HUES48 (cell line): ENCODE results near the gene PROX2.

Experiments
- H3K27ac ChIP-seq: one replicate; pipeline ENCODE4 v1.7.0; 2013; ENCODE audit warnings: low read depth, low read length, inconsistent platforms
- H3K27me3 ChIP-seq: 2 replicates; pipeline ENCODE4 v1.6.1; 2013; ENCODE audit warnings: mild to moderate bottlenecking, low read length; ENCODE audit not compliant: control insufficient read depth, insufficient read depth
- H3K36me3 ChIP-seq: 2 replicates; pipeline ENCODE4 v1.6.1; 2013; ENCODE audit warnings: low read length; ENCODE audit not compliant: control insufficient read depth, insufficient read depth
- H3K4me1 ChIP-seq: 2 replicates; pipeline ENCODE4 v1.6.1; 2013; ENCODE audit warnings: mild to moderate bottlenecking, low read length; ENCODE audit not compliant: control insufficient read depth, insufficient read depth
- H3K4me3 ChIP-seq: 2 replicates; pipeline ENCODE4 v1.5.1; 2013; ENCODE audit warnings: mild to moderate bottlenecking, low read depth, low read length
- H3K9ac ChIP-seq: 2 replicates; pipeline ENCODE4 v1.6.1; 2013; ENCODE audit warnings: mild to moderate bottlenecking, low read depth, low read length, moderate library complexity
- H3K9me3 ChIP-seq: 2 replicates; pipeline ENCODE4 v1.6.1; 2013; ENCODE audit warnings: low read length; ENCODE audit not compliant: control insufficient read depth, insufficient read depth

The PROX2 gene

GRCh38 chr14:74875204-74875603, 741 bp downstream of the PROX2 start:
- H3K27me3 ChIP-seq: no peaks in the 10 kb centered on the region
- H3K9ac ChIP-seq: no peak overlapping the region
- no peak overlapping the region for H3K27ac ChIP-seq
- no peaks in the 10 kb centered on the region for H3K9me3 ChIP-seq
- H3K4me1 ChIP-seq: peaks cover 6% of the 10 kb centered on the region
- no peaks in the 10 kb centered on the region for H3K36me3 ChIP-seq
- H3K4me3 ChIP-seq: no peak overlapping the region

DNA sequence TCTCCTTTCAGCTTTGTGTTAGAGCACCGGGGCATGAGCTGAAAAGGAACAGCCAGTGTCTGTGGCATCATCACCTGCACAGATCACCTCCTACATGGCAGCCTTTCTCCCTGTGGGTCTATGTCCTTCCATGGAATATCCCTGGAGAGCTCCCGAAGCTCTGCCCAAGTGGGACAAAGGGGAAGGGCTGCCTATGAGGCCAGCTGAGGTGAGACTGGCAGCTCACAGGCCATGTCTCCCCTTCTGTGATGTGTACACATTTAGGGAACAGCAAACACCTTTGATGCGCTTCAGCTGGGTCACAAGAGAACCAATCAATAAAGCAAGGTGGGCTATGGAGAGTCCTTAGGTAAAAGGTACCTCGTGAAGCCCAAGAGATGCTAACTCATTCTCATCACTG, 4.1 kb downstream of the PROX2 start:
- no peak overlapping the region for H3K9ac ChIP-seq
- H3K27me3 ChIP-seq: no peaks in the 10 kb centered on the region
- H3K4me3 ChIP-seq: no peak overlapping the region
- no peak overlapping the region for H3K27ac ChIP-seq
- H3K4me1 ChIP-seq: peaks cover 6% of the 10 kb centered on the region
- H3K36me3 ChIP-seq: no peaks in the 10 kb centered on the region
- no peaks in the 10 kb centered on the region for H3K9me3 ChIP-seq

DNA sequence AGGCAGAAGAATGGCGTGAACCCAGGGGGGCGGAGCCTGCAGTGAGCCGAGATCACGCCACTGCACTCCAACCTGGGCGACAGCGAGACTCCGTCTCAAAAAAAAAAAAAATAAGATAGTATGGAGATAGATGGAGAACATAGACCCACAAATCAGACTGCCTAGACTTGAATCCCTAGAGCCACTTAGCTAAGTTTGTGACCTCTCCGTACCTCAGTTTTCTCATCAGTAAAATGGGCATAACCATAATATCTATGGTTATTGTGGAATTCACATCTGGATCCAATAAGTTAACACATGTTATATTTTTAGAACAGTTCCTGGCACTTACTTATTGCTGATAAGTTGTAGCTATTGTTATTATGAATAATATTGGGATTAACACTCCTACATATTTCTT, 7.2 kb downstream of the PROX2 start:
- no peaks in the 10 kb centered on the region for H3K36me3 ChIP-seq
- no peaks in the 10 kb centered on the region for H3K4me1 ChIP-seq
- H3K9me3 ChIP-seq: no peaks in the 10 kb centered on the region
- no peak overlapping the region for H3K9ac ChIP-seq
- H3K4me3 ChIP-seq: no peak overlapping the region
- no peaks in the 10 kb centered on the region for H3K27me3 ChIP-seq
- H3K27ac ChIP-seq: no peak overlapping the region

DNA sequence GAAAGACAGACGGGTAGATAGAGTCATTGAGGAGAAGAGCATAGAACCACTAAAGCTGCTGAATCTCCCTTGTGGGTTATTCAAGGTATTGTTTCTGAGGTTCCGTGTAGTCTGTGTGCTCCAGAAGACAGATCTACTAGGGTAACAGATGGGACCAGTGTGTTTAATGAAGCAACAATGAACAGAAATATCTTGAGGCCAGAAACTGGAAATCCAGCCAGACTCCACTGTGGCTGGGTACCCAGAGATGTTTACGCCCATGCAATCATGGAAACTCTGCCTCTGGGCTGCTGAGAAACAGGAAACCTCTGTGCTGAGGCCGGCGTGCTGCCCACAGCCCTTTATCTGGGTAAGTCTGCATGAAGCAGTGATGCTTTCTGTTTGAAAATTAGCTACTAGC, 8.3 kb downstream of the PROX2 start:
- no peak overlapping the region for H3K4me3 ChIP-seq
- H3K36me3 ChIP-seq: no peaks in the 10 kb centered on the region
- no peaks in the 10 kb centered on the region for H3K4me1 ChIP-seq
- H3K27ac ChIP-seq: no peak overlapping the region
- H3K9ac ChIP-seq: no peak overlapping the region
- no peaks in the 10 kb centered on the region for H3K27me3 ChIP-seq
- no peaks in the 10 kb centered on the region for H3K9me3 ChIP-seq

GRCh38 chr14:74866708-74867389, 9.1 kb downstream of the PROX2 start:
- no peak overlapping the region for H3K9ac ChIP-seq
- H3K36me3 ChIP-seq: no peaks in the 10 kb centered on the region
- H3K4me3 ChIP-seq: no peak overlapping the region
- H3K9me3 ChIP-seq: no peaks in the 10 kb centered on the region
- H3K4me1 ChIP-seq: no peaks in the 10 kb centered on the region
- H3K27me3 ChIP-seq: no peaks in the 10 kb centered on the region
- no peak overlapping the region for H3K27ac ChIP-seq

- Histone ChIP-seq H3K27ac (no peak overlapping the region), H3K9ac (no peak overlapping the region), H3K27me3 (no peaks in the 10 kb centered on the region), H3K9me3 (no peaks in the 10 kb centered on the region), H3K4me1 (no peaks in the 10 kb centered on the region), H3K4me3 (no peak overlapping the region), H3K36me3 (no peaks in the 10 kb centered on the region)
These were observed 10.8 kb downstream of the PROX2 start for GRCh38 chr14:74865156-74865555.

DNA sequence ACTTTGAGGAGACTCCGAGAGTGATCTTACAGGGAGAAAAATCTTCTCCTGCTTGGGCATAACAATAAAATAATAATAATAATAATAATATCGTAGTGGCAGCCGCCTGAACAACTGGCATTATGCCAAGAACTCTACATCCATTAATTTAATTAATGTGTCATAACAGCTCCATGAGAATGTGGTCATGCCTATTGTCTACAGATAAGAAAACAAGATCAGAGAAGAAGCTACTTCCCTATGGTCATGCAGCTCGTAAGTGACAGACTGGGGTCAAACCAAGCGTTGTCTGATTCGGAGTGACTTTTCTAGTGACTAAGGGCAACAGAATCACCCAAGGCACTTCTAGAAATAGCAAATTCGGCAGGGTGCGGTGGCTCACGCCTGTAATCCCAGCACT, 11.7 kb downstream of the PROX2 start:
- Histone ChIP-seq H3K9me3 (no peaks in the 10 kb centered on the region), H3K36me3 (no peaks in the 10 kb centered on the region), H3K27ac (no peak overlapping the region), H3K4me3 (no peak overlapping the region), H3K4me1 (no peaks in the 10 kb centered on the region), H3K27me3 (no peaks in the 10 kb centered on the region), H3K9ac (no peak overlapping the region)

DNA sequence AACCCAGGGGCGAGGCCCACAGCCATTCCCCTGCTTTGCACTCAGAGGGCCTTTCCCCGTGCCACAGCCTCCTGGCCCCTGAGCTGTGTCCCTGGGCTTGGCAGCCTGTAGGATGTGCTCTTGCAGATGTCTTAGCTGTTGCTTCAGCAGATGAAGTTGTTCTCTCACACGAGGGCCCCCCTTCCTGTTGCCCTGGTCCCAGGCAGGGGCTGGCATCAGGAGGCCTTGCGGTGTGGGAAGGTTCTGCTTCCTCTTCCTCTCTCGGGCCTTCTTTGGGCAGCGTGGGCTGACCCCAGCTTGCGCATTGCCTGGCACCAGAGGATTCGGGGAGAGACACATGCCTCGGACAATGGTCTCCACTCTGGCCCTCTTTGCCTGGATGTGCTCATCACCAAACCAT, 12.7 kb downstream of the PROX2 start:
- no peak overlapping the region for H3K4me3 ChIP-seq
- no peak overlapping the region for H3K9ac ChIP-seq
- no peaks in the 10 kb centered on the region for H3K9me3 ChIP-seq
- H3K4me1 ChIP-seq: no peaks in the 10 kb centered on the region
- H3K27ac ChIP-seq: no peak overlapping the region
- H3K36me3 ChIP-seq: no peaks in the 10 kb centered on the region
- H3K27me3 ChIP-seq: no peaks in the 10 kb centered on the region

DNA sequence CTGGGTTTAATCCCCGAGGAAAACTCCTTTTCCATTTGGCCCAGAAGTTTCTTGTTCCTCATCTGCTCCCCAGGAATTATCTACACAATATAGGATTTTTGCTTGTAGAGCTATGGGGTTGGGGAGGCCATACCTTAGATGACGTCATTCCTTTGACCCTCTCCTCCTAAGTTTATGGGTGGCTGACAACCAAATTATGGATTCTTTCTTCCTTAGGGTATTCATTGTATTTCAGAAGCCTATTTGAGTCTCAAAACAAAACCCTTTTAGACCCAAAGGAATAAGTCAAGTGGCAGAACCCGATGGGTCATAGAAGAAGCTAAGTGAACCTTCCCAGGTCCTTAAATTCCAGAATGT, 14.2 kb downstream of the PROX2 start:
- H3K36me3 ChIP-seq: no peaks in the 10 kb centered on the region
- no peaks in the 10 kb centered on the region for H3K9me3 ChIP-seq
- no peaks in the 10 kb centered on the region for H3K27me3 ChIP-seq
- no peaks in the 10 kb centered on the region for H3K4me1 ChIP-seq
- no peak overlapping the region for H3K9ac ChIP-seq
- H3K27ac ChIP-seq: no peak overlapping the region
- H3K4me3 ChIP-seq: no peak overlapping the region

GRCh38 chr14:74860899-74861733, 14.8 kb downstream of the PROX2 start:
- no peaks in the 10 kb centered on the region for H3K9me3 ChIP-seq
- no peak overlapping the region for H3K4me3 ChIP-seq
- no peak overlapping the region for H3K9ac ChIP-seq
- no peaks in the 10 kb centered on the region for H3K4me1 ChIP-seq
- no peak overlapping the region for H3K27ac ChIP-seq
- H3K27me3 ChIP-seq: no peaks in the 10 kb centered on the region
- H3K36me3 ChIP-seq: no peaks in the 10 kb centered on the region

- no peak overlapping the region for H3K4me3 ChIP-seq
These were observed 16.0 kb downstream of the PROX2 start for GRCh38 chr14:74859757-74860552.

More at GRCh38 chr14:74859757-74860552, 16.0 kb downstream of the PROX2 start:
- no peak overlapping the region for H3K27ac ChIP-seq
- H3K9ac ChIP-seq: no peak overlapping the region
- no peaks in the 10 kb centered on the region for H3K27me3 ChIP-seq
- no peaks in the 10 kb centered on the region for H3K36me3 ChIP-seq
- no peaks in the 10 kb centered on the region for H3K9me3 ChIP-seq
- no peaks in the 10 kb centered on the region for H3K4me1 ChIP-seq
